K562 (cell line): ENCODE measurements around the gene EDEM1. TPM values are rescaled to one million over a fixed set of nuclear protein-coding genes. Genes with fewer than 3 reads are reported as not detected.
A peak's percentile ranks its signal among the peaks of the same experiment; 100 is the strongest.

ENCODE experiments used
- CBFA2T3 ChIP-seq: fragments of 450-650 bp; IDR thresholded peaks from 2 replicates; pipeline ENCODE4 v1.6.1; 2017
- CREM ChIP-seq: IDR thresholded peaks from 2 replicates; pipeline ENCODE4 v1.6.1; 2014; ENCODE audit warnings: antibody characterized with exemption, low read depth
- EP400 ChIP-seq: fragments of 450-650 bp; IDR thresholded peaks from 2 replicates; pipeline ENCODE4 v1.6.1; 2017; ENCODE audit warnings: antibody characterized with exemption, mild to moderate bottlenecking, moderate library complexity
- EWSR1 ChIP-seq: fragments of 450-650 bp; IDR thresholded peaks from 2 replicates; pipeline ENCODE4 v1.6.1; 2018; ENCODE audit warnings: borderline replicate concordance, mild to moderate bottlenecking, low read depth, moderate library complexity; ENCODE audit not compliant: partially characterized antibody
- FOXM1 ChIP-seq, 2 experiments: fragments of 450-650 bp in 1 of 2; sonication (generic) in 1 of 2; formaldehyde crosslinking in 1 of 2; IDR thresholded peaks; 2 replicates each; pipeline versions ENCODE4 v1.6.1 to v1.9.0; 2017 to 2022; ENCODE audit warnings: low read depth in 2 of 2, mild to moderate bottlenecking in 2 of 2, missing genetic modification reagents in 1 of 2, moderate library complexity in 1 of 2
- HDAC1 ChIP-seq, 2 experiments: fragments of 450-650 bp; IDR thresholded peaks; 2 replicates each; pipeline ENCODE4 v1.6.1; 2016 to 2017; ENCODE audit warnings: inconsistent platforms in 1 of 2, mild to moderate bottlenecking in 1 of 2, moderate library complexity in 1 of 2
- HDGF ChIP-seq: fragments of 450-650 bp; IDR thresholded peaks from 2 replicates; pipeline ENCODE4 v1.6.1; 2016
- MIER1 ChIP-seq: fragments of 450-650 bp; IDR thresholded peaks from 2 replicates; pipeline ENCODE4 v1.6.1; 2016; ENCODE audit warnings: antibody characterized with exemption, mild to moderate bottlenecking, low read depth
- NCOR1 ChIP-seq: fragments of 450-650 bp; IDR thresholded peaks from 2 replicates; pipeline ENCODE4 v1.6.1; 2016; ENCODE audit warnings: mild to moderate bottlenecking, moderate library complexity
- SNIP1 ChIP-seq: fragments of 450-650 bp; IDR thresholded peaks from 2 replicates; pipeline ENCODE4 v1.7.1; 2017; ENCODE audit warnings: low read depth, mild to moderate bottlenecking
- TAL1 ChIP-seq: fragments of 450-650 bp; IDR thresholded peaks from 2 replicates; pipeline ENCODE4 v1.6.1; 2016; ENCODE audit warnings: mild to moderate bottlenecking
- polyA plus RNA-seq, 8 experiments: library from polyadenylated mRNA; depleted of rRNA in 4 of 8; stranded (reverse) in 5 of 8; unstranded in 3 of 8; fragments of >200 nt; fragmentation: Nextera tagmentation in 2 of 8; fragmentation: Illumina TruSeq in 1 of 8; extraction: Ambion mirVana in 2 of 8; extraction: Trizol in 1 of 8; gene quantifications; 2 replicates each; pipeline versions ENCODE4 v1.2.1 to v1.2.3, GENCODE V29; 2011 to 2014; ENCODE audit warnings: inconsistent platforms in 1 of 8, missing spikeins in 1 of 8
- total RNA-seq, 7 experiments: library from RNA; depleted of rRNA in 6 of 7; stranded (reverse); fragments of >200 nt in 6 of 7; fragmentation: Illumina TruSeq in 2 of 7; extraction: Trizol in 2 of 7; gene quantifications; 2 replicates each; pipeline versions ENCODE4 v1.2.1 to v1.2.3, GENCODE V29; 2011 to 2021; ENCODE audit warnings: low replicate concordance in 1 of 7
- TF ChIP-seq, protein P1 (sequence below): sonication (generic); formaldehyde crosslinking; IDR thresholded peaks from 2 replicates; pipeline ENCODE4 v1.8.0; 2022; ENCODE audit warnings: mild to moderate bottlenecking, missing genetic modification reagents

Gene EDEM1
- total and polyA plus RNA-seq, 9 of the 15 experiments (the other 6 are each of a cell fraction or from before 2014, with no cell fraction given) = 6.2 to 36.7 (median 14.3) TPM

DNA sequence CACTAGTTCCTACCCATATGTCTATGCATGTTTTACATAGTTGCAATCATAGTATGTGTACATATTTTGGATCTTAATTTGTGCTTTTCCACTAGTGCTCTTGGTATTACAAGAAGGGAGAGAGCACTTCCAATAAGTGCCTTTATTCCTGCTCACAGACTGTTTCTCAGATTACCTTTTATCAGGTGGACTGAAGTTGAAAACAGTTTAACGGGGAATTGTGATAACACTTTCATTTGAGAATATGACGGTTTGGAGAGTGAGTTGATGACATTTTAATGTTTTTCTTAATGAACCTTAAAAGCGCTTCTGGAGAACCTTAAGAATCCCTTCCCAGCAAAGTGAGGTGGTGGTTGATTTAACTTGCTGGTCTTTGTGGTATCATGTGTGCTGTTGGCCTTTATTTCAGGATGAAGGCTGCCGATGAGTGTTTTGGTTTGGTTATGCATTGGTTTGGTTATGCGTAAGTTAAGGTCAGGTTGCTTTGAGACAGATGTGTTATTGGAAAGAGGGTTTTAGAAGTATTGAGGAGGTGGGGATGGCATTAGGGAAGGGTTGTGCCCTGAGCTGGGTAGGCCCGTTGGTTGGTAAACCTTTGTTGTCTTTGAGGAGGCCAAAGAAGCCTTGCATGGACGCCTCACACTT, 2.8 kb downstream of the EDEM1 start (continued):
- TF ChIP-seq, protein P1, sequence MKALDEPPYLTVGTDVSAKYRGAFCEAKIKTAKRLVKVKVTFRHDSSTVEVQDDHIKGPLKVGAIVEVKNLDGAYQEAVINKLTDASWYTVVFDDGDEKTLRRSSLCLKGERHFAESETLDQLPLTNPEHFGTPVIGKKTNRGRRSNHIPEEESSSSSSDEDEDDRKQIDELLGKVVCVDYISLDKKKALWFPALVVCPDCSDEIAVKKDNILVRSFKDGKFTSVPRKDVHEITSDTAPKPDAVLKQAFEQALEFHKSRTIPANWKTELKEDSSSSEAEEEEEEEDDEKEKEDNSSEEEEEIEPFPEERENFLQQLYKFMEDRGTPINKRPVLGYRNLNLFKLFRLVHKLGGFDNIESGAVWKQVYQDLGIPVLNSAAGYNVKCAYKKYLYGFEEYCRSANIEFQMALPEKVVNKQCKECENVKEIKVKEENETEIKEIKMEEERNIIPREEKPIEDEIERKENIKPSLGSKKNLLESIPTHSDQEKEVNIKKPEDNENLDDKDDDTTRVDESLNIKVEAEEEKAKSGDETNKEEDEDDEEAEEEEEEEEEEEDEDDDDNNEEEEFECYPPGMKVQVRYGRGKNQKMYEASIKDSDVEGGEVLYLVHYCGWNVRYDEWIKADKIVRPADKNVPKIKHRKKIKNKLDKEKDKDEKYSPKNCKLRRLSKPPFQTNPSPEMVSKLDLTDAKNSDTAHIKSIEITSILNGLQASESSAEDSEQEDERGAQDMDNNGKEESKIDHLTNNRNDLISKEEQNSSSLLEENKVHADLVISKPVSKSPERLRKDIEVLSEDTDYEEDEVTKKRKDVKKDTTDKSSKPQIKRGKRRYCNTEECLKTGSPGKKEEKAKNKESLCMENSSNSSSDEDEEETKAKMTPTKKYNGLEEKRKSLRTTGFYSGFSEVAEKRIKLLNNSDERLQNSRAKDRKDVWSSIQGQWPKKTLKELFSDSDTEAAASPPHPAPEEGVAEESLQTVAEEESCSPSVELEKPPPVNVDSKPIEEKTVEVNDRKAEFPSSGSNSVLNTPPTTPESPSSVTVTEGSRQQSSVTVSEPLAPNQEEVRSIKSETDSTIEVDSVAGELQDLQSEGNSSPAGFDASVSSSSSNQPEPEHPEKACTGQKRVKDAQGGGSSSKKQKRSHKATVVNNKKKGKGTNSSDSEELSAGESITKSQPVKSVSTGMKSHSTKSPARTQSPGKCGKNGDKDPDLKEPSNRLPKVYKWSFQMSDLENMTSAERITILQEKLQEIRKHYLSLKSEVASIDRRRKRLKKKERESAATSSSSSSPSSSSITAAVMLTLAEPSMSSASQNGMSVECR = peak; percentile 10; the same call in 1 of the 2 replicates
- TF ChIP-seq FOXM1 (IDR thresholded peaks at IDR 0.05; ENCODE audit: low read depth) (0 out of 2 replicates have a peak, but pooled peaks have one; percentile 18), FOXM1 (CRISPR knock-in tag; IDR thresholded peaks at IDR 0.05; ENCODE audit: low read depth) (no peak), EWSR1 (no peak), HDGF (peak; percentile 88; the same call in 1 of the 2 replicates), TAL1 (peak; percentile 55; the same call in 1 of the 2 replicates), MIER1 (no peak), CBFA2T3 (peak; percentile 62), SNIP1 (no peak), HDAC1 (IDR thresholded peaks at IDR 0.05) (peak in 1 of 2 experiments; percentile 33; a peak in 1 of 4 replicates), NCOR1 (0 out of 2 replicates have a peak, but pooled peaks have one; percentile 19), EP400 (peak; percentile 35; the same call in 1 of the 2 replicates), CREM (no peak)
